A549 (cell line): ENCODE measurements around the gene ASTL.

Source experiments
- JUN ChIP-seq, 2 experiments: fragments of >200 bp; sonication (Bioruptor Twin); formaldehyde crosslinking; IDR thresholded peaks; 2 replicates in 1 of 2; 3 replicates in 1 of 2; pipeline ENCODE4 v1.6.1; 2016 to 2017
- MAFK ChIP-seq: fragments of 450-650 bp; IDR thresholded peaks from 2 replicates; pipeline ENCODE4 v1.6.1; 2014; ENCODE audit not compliant: partially characterized antibody
- SMC3 ChIP-seq: fragments of >200 bp; sonication (Bioruptor Twin); formaldehyde crosslinking; IDR thresholded peaks from 3 replicates; pipeline ENCODE4 v1.6.1; 2018; ENCODE audit warnings: inconsistent platforms

DNA sequence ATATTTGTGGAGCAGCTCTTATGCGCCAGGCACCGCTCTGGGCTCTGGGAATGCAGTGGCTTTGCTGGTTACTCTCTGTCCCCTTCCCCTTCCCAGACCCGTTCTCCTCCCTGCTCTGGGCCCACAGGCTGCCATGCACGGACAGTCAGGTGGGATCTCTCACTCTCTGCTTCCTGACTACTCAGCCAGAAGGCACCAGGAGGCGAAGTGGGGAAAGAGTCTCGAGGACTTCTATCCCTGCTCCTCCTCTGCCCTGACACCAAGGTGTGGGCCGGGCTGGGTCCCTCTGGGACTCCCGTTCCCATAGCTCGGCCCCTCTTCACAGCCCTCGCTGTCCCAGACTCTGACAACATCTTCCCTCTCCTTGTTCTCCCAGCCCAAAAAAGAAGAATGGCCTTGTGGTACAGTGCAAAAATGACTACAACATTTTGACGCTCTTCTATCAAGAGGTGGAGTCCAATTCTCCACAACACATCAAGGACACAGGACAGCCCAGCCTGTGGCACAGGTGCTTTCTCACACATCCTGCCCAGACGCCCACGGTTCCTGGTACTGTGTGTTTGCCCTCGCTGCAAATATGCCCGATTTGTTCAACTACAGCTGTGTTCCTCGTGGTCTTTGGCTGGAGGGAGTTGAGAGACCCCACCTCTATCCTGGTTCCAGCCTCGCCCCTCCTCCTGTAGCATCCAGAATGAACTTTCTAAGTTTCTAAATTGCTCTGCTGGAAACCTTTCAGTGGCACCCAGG lies 21.0 kb upstream of the ASTL start:
- no peak for TF ChIP-seq MAFK
- no peak for TF ChIP-seq SMC3
- TF ChIP-seq JUN (IDR thresholded peaks at IDR 0.05), result no peak
